AG04450 (cell line): ENCODE measurements around the gene OR11A1. TPM values are rescaled to one million over a fixed set of nuclear protein-coding genes. Genes with fewer than 3 reads are reported as not detected.

Experiments
- CTCF ChIA-PET: fragments of 300-600, 350-600 bp; formaldehyde crosslinking; extraction: SDS; loops from one replicate; lab custom pipeline; 2022; ENCODE audit warnings: antibody characterized with exemption, inconsistent platforms; lab: Charles Lee
- POLR2A ChIA-PET: fragments of 350-600 bp; formaldehyde crosslinking; extraction: SDS; loops from one replicate; lab custom pipeline; 2021; ENCODE audit warnings: antibody characterized with exemption, inconsistent platforms; lab: Yijun Ruan, JAX
- DNase-seq: peaks from one replicate; pipeline ENCODE4 v3.0.0-alpha.2; 2011; ENCODE audit warnings: low read depth, low spot score
- H3K27ac ChIP-seq: one replicate; pipeline ENCODE4 v1.5.1; 2012; ENCODE audit warnings: low read depth, low read length, control low read depth
- H3K27me3 ChIP-seq: one replicate; pipeline ENCODE4 v1.6.0; 2012; ENCODE audit warnings: low read length; ENCODE audit not compliant: control insufficient read depth, insufficient read depth
- H3K4me3 ChIP-seq: 2 replicates; pipeline ENCODE4 v1.5.1; 2011; ENCODE audit warnings: mild to moderate bottlenecking, low read depth, low read length, control low read depth
- H3K9me3 ChIP-seq: 2 replicates; pipeline ENCODE4 v1.5.1; 2012; ENCODE audit warnings: low read length; ENCODE audit not compliant: control insufficient read depth, insufficient read depth
- CTCF ChIP-seq: IDR thresholded peaks from 2 replicates; pipeline ENCODE4 v1.5.1; 2011; ENCODE audit warnings: low read depth, low read length, control low read depth, inconsistent platforms
- polyA plus RNA-seq: library from polyadenylated mRNA; depleted of rRNA; stranded (reverse); fragments of >200 nt; gene quantifications from 2 replicates; pipeline ENCODE4 v1.2.3, GENCODE V29; 2011

Gene OR11A1
- polyA plus RNA-seq, 1 experiment, result not detected

- no peaks in the 10 kb centered on the region for H3K27me3 ChIP-seq
- no peak overlapping the region for H3K4me3 ChIP-seq
- H3K9me3 ChIP-seq, result peaks cover 13% of the 10 kb centered on the region
- POLR2A ChIA-PET, result no interaction called here
- H3K27ac ChIP-seq, result no peak overlapping the region
- CTCF ChIA-PET, result no interaction called here
- DNase-seq, result no peak
- no peak for TF ChIP-seq CTCF
Observed at GRCh38 chr6:29477923-29478450, 21.1 kb upstream of the OR11A1 start.

- TF ChIP-seq CTCF, result no peak
- POLR2A ChIA-PET, result no interaction called here
Observed at GRCh38 chr6:29474996-29475395, 18.1 kb upstream of the OR11A1 start.

GRCh38 chr6:29466241-29466640 is 9.4 kb upstream of the OR11A1 start:
- no peak overlapping the region for H3K27ac ChIP-seq
- ChIA-PET POLR2A (no interaction called here), CTCF (no interaction called here)
- H3K4me3 ChIP-seq, result no peak overlapping the region
- no peak for DNase-seq
- no peaks in the 10 kb centered on the region for H3K27me3 ChIP-seq
- peaks cover 4% of the 10 kb centered on the region for H3K9me3 ChIP-seq
- TF ChIP-seq CTCF, result no peak

More at GRCh38 chr6:29474996-29475395, 18.1 kb upstream of the OR11A1 start:
- CTCF ChIA-PET, result no interaction called here
- Histone ChIP-seq H3K9me3 (peaks cover 14% of the 10 kb centered on the region), H3K27ac (no peak overlapping the region), H3K4me3 (no peak overlapping the region), H3K27me3 (no peaks in the 10 kb centered on the region)
- DNase-seq, result no peak

- H3K27ac ChIP-seq, result no peak overlapping the region
- H3K9me3 ChIP-seq, result peaks cover 4% of the 10 kb centered on the region
- no peak overlapping the region for H3K4me3 ChIP-seq
- CTCF ChIA-PET, result no interaction called here
- no peaks in the 10 kb centered on the region for H3K27me3 ChIP-seq
- TF ChIP-seq CTCF, result no peak
- POLR2A ChIA-PET, result no interaction called here
- no peak for DNase-seq
Observed at GRCh38 chr6:29465801-29466200, 8.9 kb upstream of the OR11A1 start.

GRCh38 chr6:29465279-29465678 is 8.4 kb upstream of the OR11A1 start:
- CTCF ChIA-PET, result no interaction called here
- no peak for TF ChIP-seq CTCF
- Histone ChIP-seq H3K27ac (no peak overlapping the region), H3K27me3 (no peaks in the 10 kb centered on the region), H3K4me3 (no peak overlapping the region), H3K9me3 (peaks cover 4% of the 10 kb centered on the region)
- no peak for DNase-seq
- POLR2A ChIA-PET, result no interaction called here
